Panc1 (cell line): ENCODE data around the gene CAPZA2.

Experiments used
- POLR2AphosphoS5 ChIP-seq: IDR thresholded peaks from 2 replicates; pipeline ENCODE4 v1.6.1; 2012; ENCODE audit warnings: mild to moderate bottlenecking, low read depth, low read length, moderate library complexity
- SIN3A ChIP-seq: IDR thresholded peaks from 2 replicates; pipeline ENCODE4 v1.6.1; 2012; ENCODE audit warnings: low read depth, mild to moderate bottlenecking, low read length, moderate library complexity, borderline replicate concordance; ENCODE audit not compliant: insufficient read depth
- TCF7L2 ChIP-seq: IDR thresholded peaks from 2 replicates; pipeline ENCODE4 v1.6.1; 2011; ENCODE audit warnings: mild to moderate bottlenecking, low read depth, low read length, inconsistent platforms
- TF ChIP-seq, protein P1 (sequence below): fragments of 450-650 bp; IDR thresholded peaks from 2 replicates; pipeline ENCODE4 v1.5.1; 2017; ENCODE audit warnings: mild to moderate bottlenecking
- TF ChIP-seq, protein P2 (sequence below), 2 experiments: IDR thresholded peaks; 2 replicates each; pipeline ENCODE4 v1.6.1; 2011 to 2012; ENCODE audit warnings: low read depth in 2 of 2, control low read depth in 1 of 2, low read length in 1 of 2, mild to moderate bottlenecking in 1 of 2, moderate library complexity in 1 of 2; ENCODE audit not compliant: insufficient read depth in 1 of 2

DNA sequence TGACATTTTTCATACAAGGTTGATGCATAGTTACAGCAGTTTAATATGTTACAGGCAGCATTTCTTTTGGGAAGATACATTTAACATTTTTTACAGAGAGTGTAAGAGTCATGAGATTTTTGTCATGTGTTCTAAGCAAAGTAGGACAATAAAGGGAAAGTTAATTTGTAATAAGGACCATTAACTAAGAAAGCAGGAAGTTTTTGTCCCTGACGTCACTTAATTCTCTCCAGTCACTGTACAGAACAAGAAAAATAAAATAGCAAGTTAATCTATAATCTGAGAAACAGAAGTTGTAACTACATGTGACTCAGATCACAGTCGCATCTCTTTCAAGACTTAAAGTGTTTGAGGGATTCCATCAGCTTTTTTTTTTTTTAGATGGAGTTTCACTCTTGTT lies 49.5 kb upstream of the CAPZA2 start:
- TF ChIP-seq, protein P1, sequence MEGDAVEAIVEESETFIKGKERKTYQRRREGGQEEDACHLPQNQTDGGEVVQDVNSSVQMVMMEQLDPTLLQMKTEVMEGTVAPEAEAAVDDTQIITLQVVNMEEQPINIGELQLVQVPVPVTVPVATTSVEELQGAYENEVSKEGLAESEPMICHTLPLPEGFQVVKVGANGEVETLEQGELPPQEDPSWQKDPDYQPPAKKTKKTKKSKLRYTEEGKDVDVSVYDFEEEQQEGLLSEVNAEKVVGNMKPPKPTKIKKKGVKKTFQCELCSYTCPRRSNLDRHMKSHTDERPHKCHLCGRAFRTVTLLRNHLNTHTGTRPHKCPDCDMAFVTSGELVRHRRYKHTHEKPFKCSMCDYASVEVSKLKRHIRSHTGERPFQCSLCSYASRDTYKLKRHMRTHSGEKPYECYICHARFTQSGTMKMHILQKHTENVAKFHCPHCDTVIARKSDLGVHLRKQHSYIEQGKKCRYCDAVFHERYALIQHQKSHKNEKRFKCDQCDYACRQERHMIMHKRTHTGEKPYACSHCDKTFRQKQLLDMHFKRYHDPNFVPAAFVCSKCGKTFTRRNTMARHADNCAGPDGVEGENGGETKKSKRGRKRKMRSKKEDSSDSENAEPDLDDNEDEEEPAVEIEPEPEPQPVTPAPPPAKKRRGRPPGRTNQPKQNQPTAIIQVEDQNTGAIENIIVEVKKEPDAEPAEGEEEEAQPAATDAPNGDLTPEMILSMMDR, result no peak
- TF ChIP-seq POLR2AphosphoS5, result no peak
- TF ChIP-seq, protein P2, sequence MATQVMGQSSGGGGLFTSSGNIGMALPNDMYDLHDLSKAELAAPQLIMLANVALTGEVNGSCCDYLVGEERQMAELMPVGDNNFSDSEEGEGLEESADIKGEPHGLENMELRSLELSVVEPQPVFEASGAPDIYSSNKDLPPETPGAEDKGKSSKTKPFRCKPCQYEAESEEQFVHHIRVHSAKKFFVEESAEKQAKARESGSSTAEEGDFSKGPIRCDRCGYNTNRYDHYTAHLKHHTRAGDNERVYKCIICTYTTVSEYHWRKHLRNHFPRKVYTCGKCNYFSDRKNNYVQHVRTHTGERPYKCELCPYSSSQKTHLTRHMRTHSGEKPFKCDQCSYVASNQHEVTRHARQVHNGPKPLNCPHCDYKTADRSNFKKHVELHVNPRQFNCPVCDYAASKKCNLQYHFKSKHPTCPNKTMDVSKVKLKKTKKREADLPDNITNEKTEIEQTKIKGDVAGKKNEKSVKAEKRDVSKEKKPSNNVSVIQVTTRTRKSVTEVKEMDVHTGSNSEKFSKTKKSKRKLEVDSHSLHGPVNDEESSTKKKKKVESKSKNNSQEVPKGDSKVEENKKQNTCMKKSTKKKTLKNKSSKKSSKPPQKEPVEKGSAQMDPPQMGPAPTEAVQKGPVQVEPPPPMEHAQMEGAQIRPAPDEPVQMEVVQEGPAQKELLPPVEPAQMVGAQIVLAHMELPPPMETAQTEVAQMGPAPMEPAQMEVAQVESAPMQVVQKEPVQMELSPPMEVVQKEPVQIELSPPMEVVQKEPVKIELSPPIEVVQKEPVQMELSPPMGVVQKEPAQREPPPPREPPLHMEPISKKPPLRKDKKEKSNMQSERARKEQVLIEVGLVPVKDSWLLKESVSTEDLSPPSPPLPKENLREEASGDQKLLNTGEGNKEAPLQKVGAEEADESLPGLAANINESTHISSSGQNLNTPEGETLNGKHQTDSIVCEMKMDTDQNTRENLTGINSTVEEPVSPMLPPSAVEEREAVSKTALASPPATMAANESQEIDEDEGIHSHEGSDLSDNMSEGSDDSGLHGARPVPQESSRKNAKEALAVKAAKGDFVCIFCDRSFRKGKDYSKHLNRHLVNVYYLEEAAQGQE (IDR thresholded peaks at IDR 0.05; ENCODE audit: insufficient read depth in 1 of 2, low read depth in 2 of 2, low read length in 1 of 2), result no peak
- no peak for TF ChIP-seq SIN3A
- no peak for TF ChIP-seq TCF7L2
